ENCODE data around the gene GABRB1. TPM values are rescaled to one million over a fixed set of nuclear protein-coding genes. Genes with fewer than 3 reads are reported as not detected.
A peak's percentile ranks its signal among the peaks of the same experiment; 100 is the strongest.

The GABRB1 gene
- total RNA-seq, 1 experiment from 2014 or later = 1.5 TPM

DNA sequence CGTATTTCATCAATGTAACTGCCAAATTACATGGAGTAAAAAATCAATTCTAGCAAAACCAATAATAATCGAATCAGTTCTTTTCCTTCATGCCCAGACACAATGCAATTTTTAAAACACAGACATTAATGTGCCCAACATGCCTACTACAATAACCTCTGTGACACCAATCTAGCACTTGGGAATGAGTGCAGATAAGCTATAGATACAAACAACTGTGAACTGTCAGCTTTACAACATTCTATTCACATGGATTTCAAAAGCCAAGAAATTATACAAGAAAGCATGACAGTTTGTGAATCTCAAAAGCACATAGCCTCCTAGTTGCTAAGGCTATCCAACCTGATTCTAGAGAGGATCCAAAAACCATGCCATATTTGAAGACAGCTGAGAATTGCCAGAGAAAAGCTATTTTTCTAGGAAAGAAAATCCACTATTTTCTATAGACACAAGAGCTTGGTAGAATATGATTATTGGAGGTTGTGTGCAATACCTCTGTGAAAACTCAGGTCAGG is 351.5 kb downstream of the GABRB1 start:
- no peak for DNase-seq (ENCODE audit: low read depth)

DNA sequence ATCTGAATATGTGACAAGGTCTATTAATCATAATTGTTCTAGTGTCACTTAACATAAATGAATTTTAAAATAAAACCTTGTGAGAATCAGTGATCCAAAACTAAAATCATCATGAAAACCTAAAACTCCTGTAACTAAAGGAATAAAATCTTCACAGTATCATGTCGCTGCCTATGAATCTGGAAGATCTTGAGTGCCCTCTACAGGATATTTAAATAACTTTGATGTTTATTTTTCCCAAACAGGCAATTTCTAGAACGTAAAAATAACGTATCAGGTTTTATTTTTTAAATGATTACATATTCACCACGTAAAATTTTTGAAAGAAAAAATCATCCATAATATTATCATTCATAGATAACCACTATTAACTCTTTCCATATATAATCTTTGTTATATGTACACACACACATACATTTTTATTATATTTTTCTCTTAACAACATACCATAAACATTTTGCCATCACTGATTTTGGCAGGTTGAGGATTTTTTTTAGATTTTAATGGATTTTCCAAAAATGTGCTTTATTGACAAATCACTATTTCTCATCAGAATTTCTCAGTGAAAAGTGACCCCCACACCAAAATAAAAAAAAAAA is 352.6 kb downstream of the GABRB1 start:
- DNase-seq (ENCODE audit: low read depth) = peak; percentile 53

DNA sequence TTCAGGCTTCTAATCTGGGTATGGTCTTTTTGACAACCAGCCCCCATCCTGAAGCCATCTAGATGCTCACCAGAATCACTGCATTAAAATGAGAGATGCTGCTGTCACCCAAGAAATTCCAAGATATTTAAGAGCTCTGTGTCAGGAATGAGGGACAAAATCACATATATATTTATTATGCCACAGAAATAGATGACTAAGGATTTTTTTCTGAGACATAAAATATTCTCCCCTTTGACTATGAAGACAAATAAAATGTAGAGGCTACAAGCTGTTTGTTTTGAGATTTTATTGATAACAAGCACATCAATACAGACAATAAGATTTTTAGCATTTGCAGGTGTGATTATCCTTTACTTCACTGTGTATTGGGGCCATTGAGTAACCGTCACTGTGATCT is 354.8 kb downstream of the GABRB1 start:
- DNase-seq (ENCODE audit: low read depth) = no peak

DNA sequence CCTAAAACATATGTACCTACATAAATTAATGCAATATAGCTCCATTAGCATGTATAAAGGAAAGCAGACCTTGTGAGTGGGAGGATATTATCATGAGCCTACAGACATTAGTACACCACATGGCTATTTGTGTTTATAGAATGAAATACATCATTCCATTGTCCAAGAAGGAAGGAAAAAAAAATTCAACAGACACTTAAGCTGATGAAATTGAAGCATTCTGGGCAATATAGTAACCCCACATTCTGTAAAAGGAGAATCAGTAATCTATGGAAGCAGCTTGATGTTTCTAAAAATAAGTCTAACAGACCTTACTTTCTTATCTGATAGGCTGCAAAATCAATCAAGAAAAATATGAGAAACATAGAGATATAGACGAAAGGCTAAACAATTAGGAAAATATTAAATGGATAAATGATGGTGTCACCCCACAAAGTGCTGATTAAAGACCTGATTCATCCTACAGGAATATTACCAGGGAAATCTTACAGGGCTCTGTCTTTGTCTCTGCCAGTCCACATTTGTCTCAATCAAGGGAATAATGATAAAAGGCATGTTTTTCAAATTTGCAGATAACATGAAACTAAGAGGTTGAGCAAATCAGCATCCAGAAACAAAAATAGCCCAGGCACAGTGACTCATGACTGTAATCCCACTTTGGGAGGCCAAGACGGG is 355.3 kb downstream of the GABRB1 start:
- no peak for DNase-seq (ENCODE audit: low read depth)

GRCh38 chr4:47390428-47391125 is 359.2 kb downstream of the GABRB1 start:
- DNase-seq (ENCODE audit: low read depth) = peak; percentile 22

DNA sequence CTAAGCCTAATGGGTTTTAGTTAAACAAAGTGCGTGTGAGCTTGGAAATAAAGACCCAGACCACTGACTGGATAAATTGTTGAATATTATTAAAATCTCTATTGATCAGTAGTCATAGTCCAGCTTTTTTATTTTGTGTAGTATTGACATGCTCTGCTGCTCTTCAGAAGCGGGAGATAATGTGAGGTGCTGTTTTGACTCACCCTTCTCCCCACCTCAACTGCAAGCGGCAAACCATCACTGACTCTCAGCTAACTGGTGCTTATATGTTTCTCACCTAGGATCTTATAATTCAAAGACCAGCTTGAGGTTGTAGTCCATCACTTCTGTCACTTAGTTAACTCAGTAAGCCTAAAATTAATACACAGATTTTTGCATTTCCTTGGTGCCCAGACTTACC is 359.9 kb downstream of the GABRB1 start:
- no peak for DNase-seq (ENCODE audit: low read depth)

DNA sequence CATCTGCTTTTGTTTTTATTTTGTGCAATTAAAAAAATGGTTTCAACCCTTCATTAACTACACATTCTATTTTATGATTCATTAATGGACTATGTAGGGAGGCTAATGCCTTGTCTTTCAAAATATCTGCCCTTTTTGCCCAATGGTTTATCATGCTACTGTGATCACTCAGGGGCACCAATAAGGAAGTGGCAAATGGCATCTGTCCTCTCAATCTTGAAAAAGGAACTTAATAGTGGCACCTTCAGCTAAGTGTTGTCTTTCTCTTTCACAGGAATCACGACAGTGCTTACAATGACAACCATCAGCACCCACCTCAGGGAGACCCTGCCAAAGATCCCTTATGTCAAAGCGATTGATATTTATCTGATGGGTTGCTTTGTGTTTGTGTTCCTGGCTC is 375.0 kb downstream of the GABRB1 start:
- DNase-seq (ENCODE audit: low read depth) = no peak

DNA sequence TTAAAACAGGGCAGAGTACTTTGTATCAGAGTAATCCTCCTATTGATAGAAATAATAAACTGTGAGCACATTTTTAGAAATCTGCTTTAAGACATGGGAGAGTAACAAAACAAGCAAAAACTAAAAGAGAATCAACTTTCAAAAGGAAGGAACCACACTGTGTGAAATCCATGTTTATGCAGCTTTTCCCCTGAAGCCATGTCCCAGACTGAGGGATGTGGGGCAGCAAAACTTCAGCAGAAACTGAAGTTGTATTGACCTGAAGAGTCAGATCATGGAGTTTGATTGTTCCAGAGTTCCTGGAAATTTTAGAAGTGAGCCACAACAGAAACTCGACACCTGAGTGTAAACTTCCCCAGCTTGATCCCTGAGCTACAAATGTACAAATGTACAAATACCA is 378.9 kb downstream of the GABRB1 start:
- DNase-seq (ENCODE audit: low read depth) = peak; percentile 23

DNA sequence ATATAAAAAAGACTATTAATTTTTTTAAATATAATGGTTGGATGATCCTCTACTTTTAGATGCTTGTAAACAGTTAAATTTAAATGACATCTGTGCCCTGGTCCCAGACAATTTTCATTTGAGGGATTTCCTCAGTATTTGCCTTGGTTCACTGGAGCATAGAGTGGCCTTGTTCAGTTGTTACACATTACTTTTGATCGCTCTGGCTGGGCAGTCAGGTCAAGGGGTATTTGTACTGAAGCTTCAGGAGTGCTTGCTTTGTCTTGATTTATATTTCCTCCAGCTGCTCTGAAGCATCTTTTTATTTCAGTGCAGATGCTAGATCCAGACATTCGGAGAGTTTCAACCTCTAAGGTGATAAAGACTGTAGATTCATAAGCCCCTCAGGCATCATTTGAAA is 382.2 kb downstream of the GABRB1 start:
- DNase-seq (ENCODE audit: low read depth) = no peak

GRCh38 chr4:47415719-47416118 is 384.4 kb downstream of the GABRB1 start:
- DNase-seq (ENCODE audit: low read depth) = no peak

DNA sequence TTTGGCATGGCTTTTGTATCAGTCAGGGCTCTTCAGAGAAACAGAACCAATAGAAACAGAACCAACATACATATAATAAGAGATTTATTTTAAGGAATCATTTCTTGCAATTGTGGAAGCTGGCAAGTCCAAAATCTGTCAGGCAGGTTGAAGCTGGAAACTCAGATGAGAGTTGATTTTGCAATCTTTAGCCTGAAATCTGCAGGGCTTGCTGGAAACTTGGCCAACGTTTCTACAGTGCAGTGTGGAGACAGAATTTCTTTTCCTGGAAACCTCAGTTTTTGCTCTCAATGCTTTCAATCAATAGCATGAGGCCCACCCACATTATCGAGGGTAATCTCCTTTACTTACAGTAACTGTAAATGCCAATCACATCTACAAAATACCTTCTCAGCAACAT is 386.8 kb downstream of the GABRB1 start:
- no peak for DNase-seq (ENCODE audit: low read depth)

GRCh38 chr4:47419296-47419695 is 387.9 kb downstream of the GABRB1 start:
- no peak for DNase-seq (ENCODE audit: low read depth)

GRCh38 chr4:47425628-47426027 is 394.3 kb downstream of the GABRB1 start:
- no peak for DNase-seq (ENCODE audit: low read depth)

GRCh38 chr4:47427935-47428334 is 396.6 kb downstream of the GABRB1 start:
- peak; percentile 74 for DNase-seq (ENCODE audit: low read depth)

GRCh38 chr4:47432749-47433148 is 401.4 kb downstream of the GABRB1 start:
- no peak for DNase-seq (ENCODE audit: low read depth)

DNA sequence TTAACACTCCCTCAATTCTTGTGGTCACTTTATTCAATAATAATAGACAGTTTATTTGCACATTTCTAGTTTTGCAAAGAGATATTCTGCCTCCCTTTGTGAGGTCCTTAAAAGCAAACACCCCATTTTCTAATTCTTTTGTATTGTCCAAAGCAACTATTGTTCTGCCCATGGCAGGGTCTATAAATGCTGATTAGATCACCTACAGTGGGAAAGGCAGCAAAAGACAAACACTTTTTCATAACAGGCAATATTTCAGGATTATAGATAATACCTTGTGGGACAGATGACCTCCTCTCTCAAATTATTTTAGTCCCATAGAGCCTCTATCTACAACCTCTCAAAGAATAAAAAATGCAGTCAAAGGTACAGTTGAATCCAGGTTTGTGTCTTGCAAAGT is 403.6 kb downstream of the GABRB1 start:
- DNase-seq (ENCODE audit: low read depth) = no peak

- DNase-seq (ENCODE audit: low read depth) = no peak
These were observed 411.6 kb downstream of the GABRB1 start for GRCh38 chr4:47442980-47443379.

DNA sequence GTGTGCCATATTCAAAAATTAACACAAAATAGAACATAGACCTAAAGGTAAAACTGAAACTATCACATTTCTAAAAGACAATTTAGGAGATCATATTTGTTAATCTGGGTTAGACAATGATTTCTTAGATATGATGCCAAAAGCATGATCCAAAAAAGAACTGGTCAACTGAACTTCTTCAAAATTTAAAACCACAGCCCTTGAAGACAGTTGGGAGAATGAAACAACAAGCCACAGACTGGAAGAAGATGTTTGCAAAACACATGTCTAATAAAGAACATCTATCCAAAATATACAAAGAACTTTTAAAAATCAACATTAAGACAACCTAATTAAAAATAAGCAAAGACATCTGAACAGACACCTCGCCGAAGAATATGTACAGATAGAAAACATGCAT is 412.7 kb downstream of the GABRB1 start:
- DNase-seq (ENCODE audit: low read depth) = no peak

GRCh38 chr4:47451657-47452056 is 420.3 kb downstream of the GABRB1 start:
- DNase-seq (ENCODE audit: low read depth) = no peak

GRCh38 chr4:47462799-47463234 is 431.4 kb downstream of the GABRB1 start:
- no peak for DNase-seq (ENCODE audit: low read depth)

- DNase-seq (ENCODE audit: low read depth) = peak; percentile 96
These were observed 432.0 kb downstream of the GABRB1 start, which contains the start of gene COMMD8 for GRCh38 chr4:47463235-47463956. COMMD8 (minus strand) TSS chr4:47463702; CDS start chr4:47463651, 51 bp downstream.

DNA sequence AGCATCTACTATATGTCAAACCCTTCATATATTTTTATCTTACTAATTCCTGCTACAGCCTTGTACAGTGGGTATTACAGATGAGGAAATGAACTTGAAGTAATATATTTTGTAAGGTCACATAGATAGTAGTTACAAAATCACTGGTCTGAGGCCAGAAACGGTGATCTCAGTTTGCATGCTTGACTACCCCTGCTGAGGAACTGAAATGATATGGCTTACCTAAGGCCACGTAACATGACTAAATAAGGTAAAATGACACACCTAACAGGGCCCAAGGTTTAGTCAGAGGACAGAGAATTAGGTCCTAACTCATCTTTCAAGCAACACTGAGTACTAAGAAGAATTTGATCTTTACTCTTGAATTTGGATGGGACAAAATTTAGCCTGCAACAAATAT is 433.6 kb downstream of the GABRB1 start:
- peak; percentile 12 for DNase-seq (ENCODE audit: low read depth)
